ENCODE data around the gene NR4A3. TPM values are rescaled to one million over a fixed set of nuclear protein-coding genes. Genes with fewer than 3 reads are reported as not detected.

Gene NR4A3
- total RNA-seq, 2 experiments from 2014 or later = 0.13 to 0.74 TPM

Other genes with a start within 250 kb of the NR4A3 start
- gene STX17, start 84.8 kb downstream of the NR4A3 start, total RNA-seq (2014; rRNA removed; shearing (Covaris generic)) = 12.1 and 12.4 TPM in 2 replicates
- 18.6 and 21.5 TPM in 2 replicates for gene STX17, start 84.8 kb downstream of the NR4A3 start, total RNA-seq (2022)